B cell (primary cell): ENCODE measurements around the gene IMMP2L. TPM values are rescaled to one million over a fixed set of nuclear protein-coding genes. Genes with fewer than 3 reads are reported as not detected.

Experiments used
- ATAC-seq: fragments of 200-7000 bp; cut with Tn5 transposase; one replicate; pipeline ENCODE4 v1.10.0; 2021; ENCODE audit warnings: low read depth, mild to moderate bottlenecking, moderate number of reproducible peaks, moderate library complexity
- CTCF ChIA-PET: fragments of 350-600 bp; sonication (Branson Sonifier 250); formaldehyde crosslinking; loops from one replicate; lab custom pipeline; 2021; ENCODE audit warnings: antibody characterized with exemption, inconsistent platforms; lab: Charles Lee
- POLR2A ChIA-PET: fragments of 350-600 bp; sonication (Branson Sonifier 250); formaldehyde crosslinking; loops from one replicate; lab custom pipeline; 2021; ENCODE audit warnings: antibody characterized with exemption; lab: Charles Lee
- DNase-seq: peaks from one replicate; pipeline ENCODE4 v3.0.0; 2013
- H2AFZ ChIP-seq: 2 replicates; pipeline ENCODE4 v1.6.1; 2012; ENCODE audit warnings: mild to moderate bottlenecking, low read depth, low read length; ENCODE audit not compliant: insufficient read depth, poor library complexity, severe bottlenecking
- H3K27ac ChIP-seq, 2 donors: 1 replicate in 1 of 2; 2 replicates in 1 of 2; pipeline ENCODE4 v1.5.1; 2012 to 2013; ENCODE audit warnings: low read length in 2 of 2, mild to moderate bottlenecking in 2 of 2, moderate library complexity in 1 of 2
- H3K27me3 ChIP-seq, 4 experiments: fragments of 200-600 bp in 1 of 4; sonication (generic) in 1 of 4; replicated peaks in 1 of 4; 1 replicate in 2 of 4; 2 replicates in 2 of 4; pipeline versions ENCODE4 v1.6.1 to v1.7.0; 2013 to 2016; ENCODE audit warnings: low read length in 3 of 4, mild to moderate bottlenecking in 2 of 4, mixed read lengths in 1 of 4, moderate library complexity in 1 of 4; ENCODE audit not compliant: insufficient read depth in 4 of 4, control insufficient read depth in 3 of 4; ENCODE audit errors: control extremely low read depth in 1 of 4
- H3K36me3 ChIP-seq, 2 experiments: replicated peaks in 1 of 2; 1 replicate in 1 of 2; 2 replicates in 1 of 2; pipeline versions ENCODE4 v1.6.1 to v1.7.1; 2013; ENCODE audit warnings: low read length in 1 of 2; ENCODE audit not compliant: insufficient read depth in 2 of 2, control insufficient read depth in 1 of 2; ENCODE audit errors: control extremely low read depth in 1 of 2, extremely low read depth in 1 of 2
- H3K4me1 ChIP-seq, 2 donors: fragments of 200-600 bp in 1 of 2; sonication (generic) in 1 of 2; 1 replicate in 1 of 2; 2 replicates in 1 of 2; pipeline versions ENCODE4 v1.5.1 to v1.6.1; 2013 to 2017; ENCODE audit warnings: low read length in 2 of 2; ENCODE audit not compliant: control insufficient read depth in 2 of 2, insufficient read depth in 2 of 2
- H3K4me2 ChIP-seq: replicated peaks from 2 replicates; pipeline ENCODE3; 2012; ENCODE audit warnings: mild to moderate bottlenecking, low read depth, low read length; ENCODE audit not compliant: poor library complexity, severe bottlenecking
- H3K4me3 ChIP-seq, 5 experiments: fragments of 200-600 bp in 1 of 5; sonication (generic) in 1 of 5; 1 replicate in 3 of 5; 2 replicates in 2 of 5; pipeline versions ENCODE4 v1.5.1 to v1.7.0; 2011 to 2016; ENCODE audit warnings: low read length in 4 of 5, mild to moderate bottlenecking in 4 of 5, low read depth in 2 of 5, control low read depth in 1 of 5, moderate library complexity in 1 of 5; ENCODE audit not compliant: insufficient read depth in 1 of 5; ENCODE audit errors: control extremely low read depth in 1 of 5, extremely low read depth in 1 of 5
- H3K79me2 ChIP-seq: fragments of 200-600 bp; sonication (generic); one replicate; pipeline ENCODE4 v1.6.0; 2016; ENCODE audit warnings: low read length; ENCODE audit not compliant: control insufficient read depth, insufficient read depth
- H3K9ac ChIP-seq: fragments of 200-600 bp; sonication (generic); 2 replicates; pipeline ENCODE4 v1.6.1; 2017; ENCODE audit warnings: mild to moderate bottlenecking, low read length, moderate library complexity
- H3K9me3 ChIP-seq, 3 donors: one replicate each; pipeline versions ENCODE4 v1.6.1 to v1.7.1; 2013; ENCODE audit warnings: low read length in 2 of 3; ENCODE audit not compliant: control insufficient read depth in 2 of 3, insufficient read depth in 1 of 3; ENCODE audit errors: control extremely low read depth in 1 of 3
- H4K20me1 ChIP-seq: 2 replicates; pipeline ENCODE4 v1.6.0; 2012; ENCODE audit warnings: mild to moderate bottlenecking, low read length; ENCODE audit not compliant: insufficient read depth, control insufficient read depth, poor library complexity, severe bottlenecking
- H3K27ac Mint-ChIP-seq: one replicate; pipeline ENCODE4 v1.8.0; 2021; ENCODE audit warnings: mixed read lengths
- H3K27me3 Mint-ChIP-seq: one replicate; pipeline ENCODE4 v1.8.0; 2021; ENCODE audit warnings: mixed read lengths
- H3K4me1 Mint-ChIP-seq: one replicate; pipeline ENCODE4 v1.8.0; 2021; ENCODE audit warnings: mixed read lengths
- H3K4me3 Mint-ChIP-seq: one replicate; pipeline ENCODE4 v1.8.0; 2021; ENCODE audit warnings: mixed read lengths
- H3K9me3 Mint-ChIP-seq: one replicate; pipeline ENCODE4 v1.8.0; 2022; ENCODE audit warnings: mixed read lengths; ENCODE audit not compliant: insufficient read depth
- CTCF ChIP-seq: fragments of 200-600 bp; IDR thresholded peaks from one replicate; pipeline ENCODE4 v1.8.0; 2022; ENCODE audit warnings: antibody characterized with exemption, mild to moderate bottlenecking
- EZH2 ChIP-seq: IDR thresholded peaks from 2 replicates; pipeline ENCODE4 v1.6.1; 2012; ENCODE audit warnings: borderline replicate concordance, low read depth, mild to moderate bottlenecking, moderate library complexity, low read length; ENCODE audit not compliant: insufficient read depth, poor library complexity, severe bottlenecking
- WGBS: methylation state at CpG from one replicate; pipeline ENCODE4 v1.1.5; 2013; ENCODE audit warnings: missing lambda C conversion rate; ENCODE audit not compliant: insufficient coverage; 5-methylcytosine and 5-hydroxymethylcytosine counted together
- intact Hi-C: fragments of 100-400 bp; cut with micrococcal nuclease; formaldehyde crosslinking; loops from one replicate; pipeline ENCODE4 v1.10.0; 2022
- polyA plus RNA-seq: library from polyadenylated mRNA; depleted of rRNA; stranded (reverse); fragments of >200 nt; gene quantifications from 2 replicates; pipeline ENCODE4 v1.2.3, GENCODE V29; 2012
- total RNA-seq, 2 donors: library from RNA; stranded (reverse); fragments of 120-200 nt in 1 of 2; gene quantifications; 1 replicate in 1 of 2; 2 replicates in 1 of 2; pipeline versions ENCODE4 v1.2.3 to v1.2.4, GENCODE V29; 2013 to 2022

IMMP2L gene
- total and polyA plus RNA-seq, 2 donors (not counting 1 experiment from before 2014, with no cell fraction given) = 3.8 to 34.2 TPM

DNA sequence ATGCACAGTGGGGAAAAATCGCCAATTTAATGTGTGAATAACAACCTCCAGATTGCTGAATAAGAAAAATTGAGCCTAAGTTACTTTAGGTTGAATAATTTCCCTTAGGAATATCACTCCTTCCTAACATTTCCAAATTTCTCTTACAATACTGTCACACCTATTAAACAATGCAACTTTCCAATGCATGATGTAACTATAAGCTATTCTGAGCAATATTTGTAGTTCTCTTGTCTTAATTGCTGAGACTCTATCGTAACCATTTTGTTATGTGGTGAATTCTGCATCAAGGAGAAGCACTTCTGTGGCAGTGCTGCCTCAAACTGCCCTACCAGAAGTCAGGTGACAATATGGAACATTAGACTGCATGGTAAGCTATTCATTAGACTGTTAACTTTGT, 858.1 kb downstream of the IMMP2L start:
- Histone ChIP-seq H3K4me1 (no peaks in the 10 kb centered on the region), H4K20me1 (no peaks in the 10 kb centered on the region), H3K36me3 (no peaks in the 10 kb centered on the region), H3K4me2 (no peak overlapping the region), H3K27me3 (no peaks in the 10 kb centered on the region), H3K9ac (no peak overlapping the region), H3K79me2 (no peaks in the 10 kb centered on the region), H3K4me3 (no peak overlapping the region), H3K27ac (no peak overlapping the region), H2AFZ (no peak overlapping the region), H3K9me3 (no peaks in the 10 kb centered on the region)
- no peaks in the 10 kb centered on the region for H3K27me3 Mint-ChIP-seq
- H3K27ac Mint-ChIP-seq = no peak overlapping the region
- intact Hi-C loops = no loop called here
- no peak for DNase-seq
- H3K4me1 Mint-ChIP-seq = no peaks in the 10 kb centered on the region
- no peak overlapping the region for H3K4me3 Mint-ChIP-seq
- no CpG with 5 or more reads among the region's 2 CpGs for WGBS
- POLR2A ChIA-PET = no interaction called here
- CTCF ChIA-PET = no interaction called here
- TF ChIP-seq EZH2 (no peak), CTCF (no peak)
- ATAC-seq = no peak
- peaks cover 2% of the 10 kb centered on the region for H3K9me3 Mint-ChIP-seq

DNA sequence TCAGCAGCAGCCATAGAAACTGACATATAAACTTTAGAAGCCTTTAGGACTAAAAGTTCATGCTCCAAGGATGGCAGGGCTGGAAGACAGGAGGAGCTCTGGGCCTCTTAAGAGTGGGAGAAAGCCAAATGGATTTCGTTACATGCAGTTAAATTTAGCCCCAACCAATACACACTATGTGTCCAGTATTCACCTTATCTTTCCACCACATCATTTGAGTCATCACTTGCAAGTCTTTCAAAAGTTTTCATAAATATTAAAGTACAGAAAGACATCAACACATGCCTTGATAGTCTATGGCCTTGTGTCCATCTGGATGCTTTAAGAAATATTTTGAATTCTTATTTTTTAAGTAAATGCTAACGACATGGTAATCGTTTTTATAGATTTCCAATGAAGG, 863.7 kb downstream of the IMMP2L start:
- Histone ChIP-seq H2AFZ (no peak overlapping the region), H3K4me2 (no peak overlapping the region), H3K9me3 (no peaks in the 10 kb centered on the region), H3K27me3 (no peaks in the 10 kb centered on the region), H4K20me1 (no peaks in the 10 kb centered on the region), H3K27ac (no peak overlapping the region), H3K79me2 (no peaks in the 10 kb centered on the region), H3K4me1 (no peaks in the 10 kb centered on the region), H3K4me3 (no peak overlapping the region), H3K9ac (no peak overlapping the region), H3K36me3 (no peaks in the 10 kb centered on the region)
- ChIA-PET CTCF (no interaction called here), POLR2A (no interaction called here)
- no peak for TF ChIP-seq CTCF
- no peak for TF ChIP-seq EZH2
- H3K27ac Mint-ChIP-seq = no peak overlapping the region
- no peaks in the 10 kb centered on the region for H3K9me3 Mint-ChIP-seq
- intact Hi-C loops = no loop called here
- no peaks in the 10 kb centered on the region for H3K27me3 Mint-ChIP-seq
- ATAC-seq = no peak
- no peak overlapping the region for H3K4me3 Mint-ChIP-seq
- H3K4me1 Mint-ChIP-seq = no peaks in the 10 kb centered on the region
- 80% methylated on average over 2 of the region's 3 CpGs for WGBS
- DNase-seq = no peak
